Calu3 (cell line): ENCODE measurements around the gene ATP2C2. TPM values are rescaled to one million over a fixed set of nuclear protein-coding genes. Genes with fewer than 3 reads are reported as not detected.

Experiments
- BruUV-seq: library from RNA; stranded (reverse); fragments of 400-500 nt; replicated peaks from 2 replicates; lab custom pipeline; 2021; lab: Mats Ljungman, UMichigan
- CTCF ChIA-PET: fragments of 300-600 bp; sonication (Branson Sonifier 250); formaldehyde crosslinking; loops from one replicate; lab custom pipeline; 2022; ENCODE audit warnings: antibody characterized with exemption; lab: Charles Lee
- DNase-seq: peaks from one replicate; pipeline ENCODE4 v3.0.0; 2022
- H3K27ac Mint-ChIP-seq: one replicate; pipeline ENCODE4 v1.8.0; 2022; ENCODE audit warnings: mixed read lengths; ENCODE audit not compliant: unreplicated experiment
- H3K27me3 Mint-ChIP-seq: one replicate; pipeline ENCODE4 v1.8.0; 2022; ENCODE audit warnings: mixed read lengths; ENCODE audit not compliant: unreplicated experiment
- H3K36me3 Mint-ChIP-seq: one replicate; pipeline ENCODE4 v1.8.0; 2022; ENCODE audit warnings: mild to moderate bottlenecking, moderate library complexity, mixed read lengths; ENCODE audit not compliant: insufficient read depth, unreplicated experiment
- H3K4me1 Mint-ChIP-seq: one replicate; pipeline ENCODE4 v1.8.0; 2022; ENCODE audit warnings: mild to moderate bottlenecking, low read depth, mixed read lengths; ENCODE audit not compliant: unreplicated experiment
- H3K4me3 Mint-ChIP-seq: one replicate; pipeline ENCODE4 v1.8.0; 2022; ENCODE audit warnings: mild to moderate bottlenecking, low read depth, moderate library complexity, mixed read lengths; ENCODE audit not compliant: unreplicated experiment
- H3K9me3 Mint-ChIP-seq: one replicate; pipeline ENCODE4 v1.8.0; 2022; ENCODE audit warnings: low read depth, mixed read lengths; ENCODE audit not compliant: unreplicated experiment
- intact Hi-C: fragments of 100-400 bp; cut with micrococcal nuclease; formaldehyde crosslinking; loops from one replicate; pipeline ENCODE4 v1.10.0; 2022; ENCODE audit not compliant: unreplicated experiment
- total RNA-seq: library from RNA; stranded (reverse); gene quantifications from 2 replicates; pipeline ENCODE4 v1.2.3, GENCODE V29; 2022
- TF ChIP-seq, protein P1 (sequence below): fragments of 200-600 bp; IDR thresholded peaks from one replicate; pipeline ENCODE4 v1.8.0; 2022; ENCODE audit warnings: antibody characterized with exemption; ENCODE audit not compliant: unreplicated experiment

The ATP2C2 gene
- total RNA-seq, 1 experiment from 2014 or later, result 30.5 TPM

DNA sequence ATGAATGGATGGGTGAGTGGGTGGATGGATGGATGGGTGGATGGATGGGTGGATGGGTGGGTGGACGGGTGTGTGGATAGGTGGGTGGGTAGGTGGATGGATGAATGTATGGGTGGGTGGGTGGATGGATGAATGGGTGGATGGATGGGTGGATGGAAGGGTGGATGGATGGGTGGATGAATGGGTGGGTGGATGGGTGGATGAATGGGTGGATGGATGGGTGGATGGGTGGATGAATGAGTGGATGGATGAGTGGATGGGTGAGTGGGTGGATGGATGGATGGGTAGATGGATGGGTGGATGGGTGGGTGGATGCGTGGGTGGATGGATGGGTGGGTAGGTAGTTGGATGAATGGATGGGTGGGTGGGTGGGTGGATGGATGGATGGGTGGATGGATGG is 13.2 kb upstream of the ATP2C2 start:
- TF ChIP-seq, protein P1, sequence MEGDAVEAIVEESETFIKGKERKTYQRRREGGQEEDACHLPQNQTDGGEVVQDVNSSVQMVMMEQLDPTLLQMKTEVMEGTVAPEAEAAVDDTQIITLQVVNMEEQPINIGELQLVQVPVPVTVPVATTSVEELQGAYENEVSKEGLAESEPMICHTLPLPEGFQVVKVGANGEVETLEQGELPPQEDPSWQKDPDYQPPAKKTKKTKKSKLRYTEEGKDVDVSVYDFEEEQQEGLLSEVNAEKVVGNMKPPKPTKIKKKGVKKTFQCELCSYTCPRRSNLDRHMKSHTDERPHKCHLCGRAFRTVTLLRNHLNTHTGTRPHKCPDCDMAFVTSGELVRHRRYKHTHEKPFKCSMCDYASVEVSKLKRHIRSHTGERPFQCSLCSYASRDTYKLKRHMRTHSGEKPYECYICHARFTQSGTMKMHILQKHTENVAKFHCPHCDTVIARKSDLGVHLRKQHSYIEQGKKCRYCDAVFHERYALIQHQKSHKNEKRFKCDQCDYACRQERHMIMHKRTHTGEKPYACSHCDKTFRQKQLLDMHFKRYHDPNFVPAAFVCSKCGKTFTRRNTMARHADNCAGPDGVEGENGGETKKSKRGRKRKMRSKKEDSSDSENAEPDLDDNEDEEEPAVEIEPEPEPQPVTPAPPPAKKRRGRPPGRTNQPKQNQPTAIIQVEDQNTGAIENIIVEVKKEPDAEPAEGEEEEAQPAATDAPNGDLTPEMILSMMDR, result no peak
- H3K4me1 Mint-ChIP-seq, result peaks cover 20% of the 10 kb centered on the region
- H3K36me3 Mint-ChIP-seq, result peaks cover 2% of the 10 kb centered on the region
- no peak overlapping the region for H3K4me3 Mint-ChIP-seq
- CTCF ChIA-PET, result no interaction called here
- H3K27ac Mint-ChIP-seq, result no peak overlapping the region
- peaks cover 5% of the 10 kb centered on the region for H3K27me3 Mint-ChIP-seq
- H3K9me3 Mint-ChIP-seq, result no peaks in the 10 kb centered on the region
- no peak for DNase-seq
- no TSS peak for BruUV-seq
- intact Hi-C loops, result no loop called here

DNA sequence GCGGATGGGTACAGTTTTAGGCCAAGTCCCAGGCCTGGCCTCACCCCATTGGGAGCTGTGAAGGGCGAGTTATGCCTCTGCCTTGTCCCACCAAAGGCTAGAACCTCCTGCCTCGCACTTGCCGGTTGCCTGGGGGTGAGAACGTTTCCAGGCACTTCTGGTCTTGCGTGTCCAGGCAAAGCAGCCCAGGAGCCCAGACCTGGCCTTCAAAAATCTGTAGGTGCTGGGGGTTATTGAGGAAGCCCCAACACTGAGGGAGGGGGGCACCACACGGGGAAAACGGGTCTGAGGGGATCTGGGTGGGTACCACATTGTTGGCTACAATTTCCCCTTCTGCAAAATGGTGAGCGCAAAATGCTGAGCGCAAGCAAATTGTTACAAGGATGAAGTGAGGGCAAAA is 12.2 kb upstream of the ATP2C2 start:
- no TSS peak for BruUV-seq
- H3K4me1 Mint-ChIP-seq, result peaks cover 28% of the 10 kb centered on the region
- TF ChIP-seq, protein P1, result no peak
- H3K27ac Mint-ChIP-seq, result no peak overlapping the region
- H3K9me3 Mint-ChIP-seq, result no peaks in the 10 kb centered on the region
- CTCF ChIA-PET, result no interaction called here
- no peak for DNase-seq
- H3K36me3 Mint-ChIP-seq, result peaks cover 4% of the 10 kb centered on the region
- H3K27me3 Mint-ChIP-seq, result no peaks in the 10 kb centered on the region
- intact Hi-C loops, result no loop called here
- H3K4me3 Mint-ChIP-seq, result no peak overlapping the region

DNA sequence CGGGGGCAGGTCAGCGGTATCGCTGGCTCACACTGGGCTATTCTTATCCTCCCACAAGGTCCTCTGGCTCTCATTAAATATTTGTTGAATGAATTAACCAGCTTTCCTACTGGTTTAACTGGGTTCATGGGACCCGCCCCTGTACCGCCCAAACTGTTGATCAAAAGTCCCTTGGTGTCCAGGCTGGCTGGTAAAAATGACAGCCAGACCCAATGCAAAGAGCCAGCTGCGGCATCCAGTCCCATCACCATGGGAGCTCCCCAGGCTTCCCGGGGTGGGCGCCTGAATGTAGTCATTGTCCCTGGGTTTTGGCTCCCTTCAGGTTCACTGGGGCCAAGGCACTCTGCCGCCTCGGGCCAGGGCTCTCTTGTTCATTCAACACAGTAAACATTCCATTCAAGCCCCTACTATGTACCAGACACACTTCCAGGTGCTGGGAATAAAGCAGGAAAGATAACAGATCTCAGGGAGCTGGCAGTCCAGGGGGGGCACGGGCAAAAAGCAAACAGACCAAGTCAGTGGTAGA is 11.7 kb upstream of the ATP2C2 start:
- intact Hi-C loops, result no loop called here
- TF ChIP-seq, protein P1, result no peak
- Mint-ChIP-seq H3K4me3 (no peak overlapping the region), H3K27me3 (no peaks in the 10 kb centered on the region), H3K9me3 (no peaks in the 10 kb centered on the region), H3K4me1 (peaks cover 28% of the 10 kb centered on the region), H3K36me3 (peaks cover 4% of the 10 kb centered on the region), H3K27ac (no peak overlapping the region)
- no TSS peak for BruUV-seq
- DNase-seq, result peak; percentile 42
- CTCF ChIA-PET, result no interaction called here

DNA sequence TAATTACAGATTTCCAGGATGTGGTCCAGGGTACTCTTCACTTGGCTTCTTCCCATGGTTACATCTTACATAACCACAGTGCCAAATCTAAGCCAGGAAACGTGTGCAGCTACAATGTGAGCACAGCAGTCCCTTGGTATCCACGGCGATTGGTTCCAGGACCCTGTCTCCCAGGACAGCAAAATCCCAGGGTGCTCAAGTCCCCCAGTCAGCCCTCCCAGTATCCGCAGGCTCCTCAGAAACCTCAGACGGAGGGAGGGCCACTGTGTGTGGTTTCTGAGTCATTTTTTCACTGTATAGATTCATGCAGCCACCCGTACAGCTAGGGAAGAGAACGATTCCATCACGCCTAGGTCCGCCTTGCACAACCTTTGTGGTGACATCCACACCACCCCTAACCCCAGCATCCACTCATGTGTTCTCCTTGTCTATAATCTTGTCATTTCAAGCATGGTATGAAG is 11.1 kb upstream of the ATP2C2 start:
- BruUV-seq, result no TSS peak
- Mint-ChIP-seq H3K4me3 (no peak overlapping the region), H3K9me3 (no peaks in the 10 kb centered on the region), H3K27ac (no peak overlapping the region), H3K4me1 (peaks cover 28% of the 10 kb centered on the region), H3K36me3 (peaks cover 4% of the 10 kb centered on the region), H3K27me3 (no peaks in the 10 kb centered on the region)
- intact Hi-C loops, result no loop called here
- TF ChIP-seq, protein P1, result no peak
- CTCF ChIA-PET, result no interaction called here
- no peak for DNase-seq
